AG04449 (cell line): ENCODE results near the gene SDK1.

ENCODE experiments used
- CTCF ChIA-PET: fragments of 350-600 bp; formaldehyde crosslinking; extraction: SDS; loops from one replicate; lab custom pipeline; 2021; ENCODE audit warnings: antibody characterized with exemption; lab: Yijun Ruan, JAX
- POLR2A ChIA-PET: fragments of 400-600, 350-600 bp; formaldehyde crosslinking; extraction: SDS; loops from one replicate; lab custom pipeline; 2020; ENCODE audit warnings: antibody characterized with exemption, inconsistent platforms; lab: Yijun Ruan, JAX
- DNase-seq: peaks from one replicate; pipeline ENCODE4 v3.0.0-alpha.2; 2010; ENCODE audit warnings: low read depth, low spot score
- H3K4me3 ChIP-seq: 2 replicates; pipeline ENCODE4 v1.5.1; 2011; ENCODE audit warnings: low read depth, mild to moderate bottlenecking, control low read depth, low read length
- TF ChIP-seq, protein P1 (sequence below): IDR thresholded peaks from one replicate; pipeline ENCODE4 v1.5.1; 2011; ENCODE audit warnings: mild to moderate bottlenecking, moderate library complexity, low read length, control low read depth, inconsistent platforms; ENCODE audit not compliant: insufficient read depth; ENCODE audit errors: missing control alignments

SDK1 gene

DNA sequence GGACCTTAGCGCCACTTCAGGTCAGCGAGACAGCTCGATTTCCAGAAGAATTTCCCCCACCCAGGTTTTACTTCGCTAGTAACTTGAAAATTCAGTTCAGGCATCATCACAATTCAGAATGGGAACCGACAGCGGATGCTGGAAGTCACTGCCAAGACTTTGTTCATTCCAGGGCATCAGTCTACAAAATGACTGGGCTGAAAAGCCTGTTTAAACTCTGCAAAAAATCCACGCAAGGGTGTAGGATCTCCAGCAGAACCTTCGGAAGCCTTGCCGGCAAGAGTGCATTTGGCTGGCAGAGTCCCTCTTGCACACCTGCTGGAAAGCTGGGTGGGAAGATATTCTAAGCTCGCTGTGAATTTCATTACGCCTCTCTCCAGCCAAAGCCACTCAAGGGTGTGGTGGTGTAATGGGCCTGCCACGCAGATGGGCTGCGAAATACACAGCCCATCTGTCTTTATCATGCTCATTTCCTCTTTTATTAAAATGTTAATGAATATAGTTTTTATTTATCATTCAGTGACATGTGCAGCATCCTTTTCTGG lies 709.1 kb downstream of the SDK1 start:
- TF ChIP-seq, protein P1, sequence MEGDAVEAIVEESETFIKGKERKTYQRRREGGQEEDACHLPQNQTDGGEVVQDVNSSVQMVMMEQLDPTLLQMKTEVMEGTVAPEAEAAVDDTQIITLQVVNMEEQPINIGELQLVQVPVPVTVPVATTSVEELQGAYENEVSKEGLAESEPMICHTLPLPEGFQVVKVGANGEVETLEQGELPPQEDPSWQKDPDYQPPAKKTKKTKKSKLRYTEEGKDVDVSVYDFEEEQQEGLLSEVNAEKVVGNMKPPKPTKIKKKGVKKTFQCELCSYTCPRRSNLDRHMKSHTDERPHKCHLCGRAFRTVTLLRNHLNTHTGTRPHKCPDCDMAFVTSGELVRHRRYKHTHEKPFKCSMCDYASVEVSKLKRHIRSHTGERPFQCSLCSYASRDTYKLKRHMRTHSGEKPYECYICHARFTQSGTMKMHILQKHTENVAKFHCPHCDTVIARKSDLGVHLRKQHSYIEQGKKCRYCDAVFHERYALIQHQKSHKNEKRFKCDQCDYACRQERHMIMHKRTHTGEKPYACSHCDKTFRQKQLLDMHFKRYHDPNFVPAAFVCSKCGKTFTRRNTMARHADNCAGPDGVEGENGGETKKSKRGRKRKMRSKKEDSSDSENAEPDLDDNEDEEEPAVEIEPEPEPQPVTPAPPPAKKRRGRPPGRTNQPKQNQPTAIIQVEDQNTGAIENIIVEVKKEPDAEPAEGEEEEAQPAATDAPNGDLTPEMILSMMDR = no peak
- ChIA-PET POLR2A (no interaction called here), CTCF (no interaction called here)
- DNase-seq = no peak
- no peak overlapping the region for H3K4me3 ChIP-seq

DNA sequence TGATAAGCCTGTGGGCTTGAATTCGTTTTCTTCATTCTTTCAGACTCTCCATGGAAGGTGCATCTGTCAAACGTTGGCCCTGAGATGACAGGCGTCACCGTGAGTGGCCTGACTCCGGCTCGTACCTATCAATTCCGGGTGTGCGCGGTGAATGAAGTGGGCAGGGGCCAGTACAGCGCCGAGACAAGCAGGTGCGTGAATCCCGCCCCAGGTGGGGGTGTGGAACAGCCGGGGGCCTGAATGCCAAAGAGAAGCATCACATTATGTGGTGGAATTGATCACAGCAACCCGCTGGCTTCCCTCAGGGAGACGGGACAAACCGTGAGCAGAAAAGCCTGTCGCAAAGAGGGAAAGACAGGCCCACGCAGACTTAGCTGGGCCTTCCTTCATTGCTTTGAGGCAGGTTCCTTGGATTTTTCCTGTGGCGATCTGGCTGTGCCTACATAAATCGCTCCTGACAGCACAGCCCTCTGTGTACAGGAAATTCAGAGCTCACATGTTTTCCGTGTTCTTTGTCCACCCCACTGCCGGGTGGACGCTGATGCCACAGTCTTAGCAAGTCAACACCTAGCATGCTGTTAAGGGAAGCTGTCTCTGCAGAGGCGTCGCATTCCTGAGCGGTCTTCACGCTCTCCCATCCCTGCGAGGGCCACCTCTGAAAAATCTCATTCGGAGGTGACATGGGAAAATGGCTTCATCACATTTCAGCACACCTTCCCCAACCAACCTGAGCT lies 710.0 kb downstream of the SDK1 start:
- no peak for DNase-seq
- CTCF ChIA-PET = no interaction called here
- no peak overlapping the region for H3K4me3 ChIP-seq
- POLR2A ChIA-PET = no interaction called here
- TF ChIP-seq, protein P1 = no peak

DNA sequence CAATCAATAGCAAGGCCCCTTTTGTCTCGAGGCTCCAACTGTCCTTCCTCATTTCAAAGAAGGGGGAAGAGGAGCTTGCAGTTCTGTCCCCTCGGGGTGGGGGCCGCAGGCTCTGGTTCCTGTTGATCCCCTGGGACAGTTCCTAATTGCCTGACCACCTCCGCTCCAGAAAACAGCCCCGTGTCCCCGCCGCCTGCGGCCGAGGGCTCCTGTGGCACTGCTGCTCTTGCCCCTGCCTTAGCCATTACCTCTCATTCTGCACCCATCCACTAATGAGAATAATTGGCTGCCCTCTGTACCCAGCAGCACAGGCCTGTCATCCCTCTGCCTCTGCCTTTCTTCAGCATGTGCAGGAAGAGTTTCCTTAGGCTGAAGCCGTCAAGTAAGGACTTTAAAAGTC lies 712.7 kb downstream of the SDK1 start:
- no peak for DNase-seq
- POLR2A ChIA-PET = no interaction called here
- TF ChIP-seq, protein P1 = no peak
- CTCF ChIA-PET = no interaction called here
- no peak overlapping the region for H3K4me3 ChIP-seq

DNA sequence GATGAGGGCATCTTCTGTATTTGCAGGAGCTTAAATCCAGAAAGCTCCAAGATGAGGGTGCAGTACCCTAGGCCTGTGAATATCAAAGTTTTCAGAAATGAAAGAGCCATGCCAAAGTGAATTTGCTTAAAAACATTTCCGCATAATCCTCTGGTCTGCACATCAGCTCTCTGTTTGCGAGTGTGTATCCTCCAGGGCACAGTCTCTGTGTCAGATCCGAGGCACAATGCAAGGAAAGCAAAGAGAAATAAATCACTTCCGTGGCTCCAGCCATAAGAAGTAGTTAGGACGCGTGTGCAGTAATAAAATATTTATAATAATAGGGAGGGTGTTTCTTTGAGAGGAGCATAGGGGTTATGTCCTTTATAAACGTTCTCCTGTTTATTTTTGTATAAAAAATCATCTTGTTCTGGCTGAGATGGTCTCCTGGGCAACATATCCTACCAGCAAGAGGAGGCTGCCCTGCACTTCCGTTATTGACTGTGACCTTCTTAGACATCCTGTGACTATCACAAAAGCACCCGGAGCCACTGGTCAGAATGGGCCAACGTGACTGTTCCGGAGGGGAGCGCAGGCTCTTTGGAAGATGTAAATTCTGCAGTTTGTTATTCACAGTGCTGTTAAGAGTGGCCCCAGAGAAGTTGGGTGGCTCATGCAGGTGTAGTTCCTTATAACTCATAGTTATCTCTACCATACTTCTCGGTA lies 713.4 kb downstream of the SDK1 start:
- POLR2A ChIA-PET = no interaction called here
- no peak for DNase-seq
- no peak overlapping the region for H3K4me3 ChIP-seq
- TF ChIP-seq, protein P1 = no peak
- CTCF ChIA-PET = no interaction called here

DNA sequence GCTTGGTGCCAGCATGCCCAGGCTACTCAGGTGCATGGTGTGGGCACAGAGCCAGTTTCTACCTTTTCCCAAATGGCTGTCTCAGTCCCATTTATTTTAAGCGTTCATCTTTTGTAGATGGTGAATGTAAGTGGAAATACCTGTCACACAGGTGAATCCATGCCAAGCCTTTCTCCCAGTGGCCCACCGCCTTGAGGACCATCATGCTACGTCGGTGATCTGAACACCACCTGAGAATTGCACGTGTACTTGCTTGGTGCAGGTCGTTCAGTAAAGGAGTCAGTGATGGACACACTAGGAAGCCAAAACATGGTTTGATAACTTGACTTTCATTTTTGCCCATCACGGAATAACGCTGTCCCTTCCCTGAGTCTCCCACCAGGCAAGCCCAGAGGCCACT lies 714.3 kb downstream of the SDK1 start:
- no peak for DNase-seq
- no peak overlapping the region for H3K4me3 ChIP-seq
- TF ChIP-seq, protein P1 = no peak
- POLR2A ChIA-PET = no interaction called here
- CTCF ChIA-PET = no interaction called here

DNA sequence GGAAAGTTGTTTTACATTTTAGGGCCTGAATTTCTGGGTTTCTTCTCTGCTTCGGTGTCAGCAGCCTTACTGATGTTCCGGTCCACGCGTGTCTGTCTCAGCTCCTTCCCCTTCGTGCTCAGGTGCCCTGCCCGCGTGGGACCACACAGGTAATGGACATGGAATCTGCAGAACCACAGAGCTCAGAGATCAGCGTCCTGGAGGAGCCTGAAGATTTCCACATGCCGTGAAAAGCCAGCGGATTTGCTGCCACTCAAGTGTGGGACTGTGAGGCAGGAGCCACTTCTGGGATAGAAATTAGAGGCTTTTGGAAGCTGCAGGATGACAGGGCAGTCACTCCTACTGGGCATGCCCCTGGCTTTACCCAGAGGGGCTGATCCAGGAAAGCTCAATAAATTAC lies 714.9 kb downstream of the SDK1 start:
- TF ChIP-seq, protein P1 = no peak
- no peak overlapping the region for H3K4me3 ChIP-seq
- no peak for DNase-seq
- CTCF ChIA-PET = no interaction called here
- POLR2A ChIA-PET = no interaction called here
